NCI-H1436 treated with DMSO at 0.1 percent for 48 hours (cell line): ENCODE data around the gene PRKAR1A.

Experiments
- DNase-seq: peaks from one replicate; lab custom pipeline; 2025; lab: John Stamatoyannopoulos, UW

The PRKAR1A gene

DNA sequence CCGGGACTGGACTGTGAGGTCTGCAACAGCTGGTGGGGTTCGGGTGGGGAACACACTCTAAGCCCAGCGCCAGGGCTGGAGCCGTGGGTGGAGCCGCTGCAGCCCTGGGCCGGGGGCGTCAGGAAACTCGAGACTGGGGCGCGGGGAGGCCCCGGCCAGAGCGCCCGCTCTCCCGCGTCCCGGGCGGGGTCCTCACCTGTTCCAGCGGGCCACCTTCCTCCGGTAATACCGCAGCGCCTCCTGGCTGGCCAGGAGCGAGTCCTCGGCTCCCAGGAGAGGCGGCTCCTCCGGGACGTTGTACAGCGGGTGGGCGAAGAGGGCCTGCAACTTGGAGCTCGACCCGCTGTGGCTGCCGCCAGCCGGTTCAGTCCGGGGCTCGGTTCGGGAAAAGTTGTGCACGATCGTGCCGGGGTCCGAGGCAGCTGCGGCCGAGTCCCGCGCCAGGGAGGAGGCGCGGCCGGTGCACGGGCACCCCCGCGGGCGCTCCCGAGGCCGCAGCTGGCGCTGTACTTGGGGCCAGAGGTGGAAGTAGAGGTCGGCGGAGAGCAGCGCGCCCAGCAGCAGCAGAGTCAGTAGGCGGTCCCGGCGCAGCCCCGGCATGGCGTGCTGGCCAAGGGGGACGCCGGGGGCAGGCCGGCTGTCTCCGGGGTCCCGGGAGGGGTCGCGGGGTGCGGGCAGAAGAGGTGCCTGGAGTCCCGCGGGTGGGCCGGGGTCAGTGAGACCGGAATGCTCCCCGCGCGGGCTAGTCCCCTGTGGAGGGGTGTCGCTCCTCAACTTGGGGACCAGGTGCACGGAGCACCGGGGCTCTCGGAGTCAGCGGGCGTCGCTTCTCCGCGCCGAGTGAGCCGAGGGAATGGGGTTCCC, 88.1 kb downstream of the PRKAR1A start:
- no peak for DNase-seq
